Esophagus squamous epithelium (tissue), 4 donors: Measurements from ENCODE around the gene NELFCD.

ENCODE experiments used
- CTCF ChIP-seq, 6 experiments: fragments of 450-650 bp in 4 of 6; fragments of 200-600 bp in 2 of 6; sonication (generic) in 2 of 6; IDR thresholded peaks; one replicate each; pipeline ENCODE4 v1.5.1; 2016 to 2019; ENCODE audit warnings: antibody characterized with exemption in 6 of 6, mild to moderate bottlenecking in 4 of 6, moderate library complexity in 4 of 6
- POLR2A ChIP-seq, 4 donors: fragments of 450-650 bp; IDR thresholded peaks; one replicate each; pipeline ENCODE4 v1.6.1; 2017; ENCODE audit warnings: antibody characterized with exemption in 4 of 4, mild to moderate bottlenecking in 4 of 4, moderate library complexity in 3 of 4

- TF ChIP-seq CTCF (IDR thresholded peaks at IDR 0.05) (no peak), POLR2A (IDR thresholded peaks at IDR 0.05) (no peak)
Observed at GRCh38 chr20:58973866-58974265, 7.2 kb upstream of the NELFCD start.
